GM21786 (cell line): ENCODE results near the gene OR51G1.
"Not testable (repeated sequence)": the region's sequence is repeated elsewhere in the genome, so short reads cannot be mapped to it uniquely, and the experiment has no call there.

Experiments used
- ATAC-seq: cut with Tn5 transposase; IDR thresholded peaks from one replicate; pipeline ENCODE4 v1.9.1; 2021; ENCODE audit not compliant: unreplicated experiment

The OR51G1 gene, protein sequence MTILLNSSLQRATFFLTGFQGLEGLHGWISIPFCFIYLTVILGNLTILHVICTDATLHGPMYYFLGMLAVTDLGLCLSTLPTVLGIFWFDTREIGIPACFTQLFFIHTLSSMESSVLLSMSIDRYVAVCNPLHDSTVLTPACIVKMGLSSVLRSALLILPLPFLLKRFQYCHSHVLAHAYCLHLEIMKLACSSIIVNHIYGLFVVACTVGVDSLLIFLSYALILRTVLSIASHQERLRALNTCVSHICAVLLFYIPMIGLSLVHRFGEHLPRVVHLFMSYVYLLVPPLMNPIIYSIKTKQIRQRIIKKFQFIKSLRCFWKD

DNA sequence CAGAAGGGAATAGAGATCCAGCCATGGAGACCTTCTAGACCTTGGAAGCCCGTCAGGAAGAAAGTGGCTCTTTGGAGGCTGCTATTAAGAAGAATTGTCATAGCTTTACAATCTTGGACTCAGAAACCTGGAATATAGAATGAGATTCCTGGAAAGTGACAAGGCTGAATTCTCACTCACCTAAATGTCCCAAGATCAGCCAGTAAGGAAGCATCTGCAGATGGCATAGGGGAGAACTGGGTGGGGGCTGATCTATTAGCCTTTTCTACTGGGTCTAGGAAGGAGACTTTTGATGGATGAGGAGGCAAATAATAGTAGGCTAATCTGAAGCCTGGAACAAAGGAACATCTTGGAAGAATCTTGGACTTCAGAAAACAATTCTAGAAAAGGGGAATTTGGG lies at the start of gene OR51G1:
Gene OR51G1 (minus strand): TSS at position 101 of the 400 bp plus-strand sequence. CDS start 0 bp downstream, at position 101.
- ATAC-seq: no peak

DNA sequence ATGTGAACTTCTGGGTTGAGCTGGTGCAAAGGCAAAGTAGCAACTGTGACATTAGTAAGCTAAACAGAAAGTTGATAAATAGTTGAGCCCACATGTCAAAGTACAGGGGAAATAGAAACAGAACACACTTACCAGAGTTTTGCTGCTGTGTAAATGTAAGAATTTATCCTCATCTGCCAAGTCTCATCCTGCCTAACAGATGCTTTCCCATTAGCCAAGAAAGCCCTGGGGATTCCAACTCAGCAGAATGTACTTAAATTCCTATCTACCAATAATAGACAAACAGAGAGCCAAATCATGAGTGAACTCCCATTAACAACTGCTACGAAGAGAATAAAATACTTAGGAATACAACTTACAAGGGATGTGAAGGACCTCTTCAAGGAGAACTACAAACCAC lies 38.7 kb upstream of the OR51G1 start:
- ATAC-seq: no peak

- no peak for ATAC-seq
Observed at GRCh38 chr11:4960877-4961276, 36.7 kb upstream of the OR51G1 start.

- no peak for ATAC-seq
Observed at GRCh38 chr11:4957396-4957795, 33.3 kb upstream of the OR51G1 start.

DNA sequence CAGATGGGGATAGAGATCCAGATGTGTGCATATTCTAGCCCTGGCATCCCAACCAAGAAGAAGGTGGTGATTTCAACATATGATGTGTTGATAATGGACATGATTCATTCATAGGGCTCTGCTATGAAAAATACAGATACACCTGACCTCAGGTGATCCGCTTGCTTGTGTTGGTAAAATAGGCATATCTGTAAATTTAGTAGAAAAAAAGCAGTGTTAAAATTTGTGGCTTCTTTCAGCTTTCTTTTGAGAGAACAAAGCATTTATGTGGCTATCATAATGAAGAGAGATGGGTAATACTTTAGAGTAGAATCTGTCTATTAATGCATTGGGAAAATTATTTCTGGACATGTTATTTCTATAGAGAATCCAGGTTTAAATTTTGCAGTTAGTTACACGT lies 31.5 kb upstream of the OR51G1 start, which contains the start of gene OR51A2:
Gene OR51A2 (minus strand): TSS at position 101 of the 400 bp plus-strand sequence. CDS start 0 bp downstream, at position 101.
- not testable (repeated sequence) for ATAC-seq

- no peak for ATAC-seq
Observed at GRCh38 chr11:4947505-4947904, 23.4 kb upstream of the OR51G1 start, which contains the start of gene OR51A4. OR51A4 (minus strand) TSS chr11:4947605; CDS start chr11:4947100, 505 bp downstream.

DNA sequence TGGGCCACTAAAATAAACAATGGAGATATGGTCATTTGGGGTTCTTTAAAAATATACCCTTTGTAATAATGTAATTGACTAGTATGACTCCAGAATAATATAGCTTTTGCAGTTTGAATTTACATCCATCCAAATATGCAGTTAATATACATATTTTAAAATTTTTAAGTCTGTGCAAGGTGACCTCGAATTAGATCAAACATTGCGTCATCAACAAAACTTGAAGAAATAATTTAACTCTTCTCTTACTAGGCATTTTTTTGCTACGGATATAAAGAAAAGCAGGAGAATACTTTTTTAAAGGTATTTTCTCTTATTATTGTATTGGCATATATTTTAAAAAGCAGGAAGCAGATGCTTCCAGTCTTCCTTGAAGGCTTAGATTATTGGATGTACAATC lies 12.6 kb upstream of the OR51G1 start:
- ATAC-seq: no peak

GRCh38 chr11:4932751-4933150 lies 8.6 kb upstream of the OR51G1 start:
- no peak for ATAC-seq

- no peak for ATAC-seq
Observed at GRCh38 chr11:4926608-4927007, 2.5 kb upstream of the OR51G1 start.

- no peak for ATAC-seq
Observed at GRCh38 chr11:4922304-4922703, 1.8 kb downstream of the OR51G1 start.

DNA sequence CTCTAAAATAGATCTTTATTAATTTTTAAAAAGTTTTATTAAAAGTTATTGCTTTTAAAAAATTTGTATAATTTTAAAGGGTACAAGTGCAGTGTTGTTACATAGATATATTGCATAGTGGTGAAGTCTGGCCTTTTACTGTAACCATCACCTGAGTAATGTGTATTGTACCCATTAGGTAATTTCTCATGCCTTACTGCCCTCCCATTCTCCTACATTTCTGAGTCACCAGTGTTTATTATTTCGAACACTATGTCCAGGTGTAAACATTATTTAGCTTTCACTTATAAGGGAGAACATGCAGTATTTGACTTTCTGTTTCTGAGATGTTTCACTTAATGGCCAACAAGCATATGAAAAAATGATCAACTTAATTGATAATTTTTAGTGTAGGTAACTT lies 2.3 kb downstream of the OR51G1 start:
- ATAC-seq: no peak

GRCh38 chr11:4919250-4919649 lies 4.9 kb downstream of the OR51G1 start, which contains the start of gene OR51G2:
OR51G2 (minus strand) TSS chr11:4919350; CDS start chr11:4915663, 3,687 bp downstream.
- no peak for ATAC-seq

GRCh38 chr11:4916581-4916980 lies 7.6 kb downstream of the OR51G1 start:
- no peak for ATAC-seq

GRCh38 chr11:4903484-4903883 lies 20.7 kb downstream of the OR51G1 start, which contains the start of gene OR51A7:
OR51A7 (plus strand) TSS chr11:4903783; CDS start chr11:4907370, 3,587 bp downstream.
- ATAC-seq: no peak

- ATAC-seq: no peak
Observed at GRCh38 chr11:4891996-4892640, 32.0 kb downstream of the OR51G1 start.

DNA sequence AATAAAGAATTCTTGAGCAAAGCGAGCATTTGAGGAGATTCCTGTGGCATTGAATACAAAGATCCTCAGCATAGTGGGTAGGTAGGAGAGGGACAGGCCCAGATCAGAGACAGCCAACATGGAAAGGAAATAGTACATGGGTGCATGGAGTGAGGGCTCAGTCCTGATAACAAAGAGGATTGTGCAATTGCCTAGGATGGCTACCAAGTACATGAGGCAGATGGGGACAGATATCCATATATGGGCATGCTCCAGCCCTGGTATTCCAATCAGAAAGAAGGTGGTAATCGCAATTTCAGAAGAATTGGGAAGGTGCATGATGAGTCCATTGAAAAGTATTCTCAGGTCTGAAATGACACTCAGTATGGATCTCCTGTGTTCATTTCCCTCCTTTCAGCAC lies 33.9 kb downstream of the OR51G1 start:
- ATAC-seq: no peak

- no peak for ATAC-seq
Observed at GRCh38 chr11:4887591-4887990, 36.5 kb downstream of the OR51G1 start.

GRCh38 chr11:4886186-4886585 lies 38.0 kb downstream of the OR51G1 start:
- ATAC-seq: no peak

DNA sequence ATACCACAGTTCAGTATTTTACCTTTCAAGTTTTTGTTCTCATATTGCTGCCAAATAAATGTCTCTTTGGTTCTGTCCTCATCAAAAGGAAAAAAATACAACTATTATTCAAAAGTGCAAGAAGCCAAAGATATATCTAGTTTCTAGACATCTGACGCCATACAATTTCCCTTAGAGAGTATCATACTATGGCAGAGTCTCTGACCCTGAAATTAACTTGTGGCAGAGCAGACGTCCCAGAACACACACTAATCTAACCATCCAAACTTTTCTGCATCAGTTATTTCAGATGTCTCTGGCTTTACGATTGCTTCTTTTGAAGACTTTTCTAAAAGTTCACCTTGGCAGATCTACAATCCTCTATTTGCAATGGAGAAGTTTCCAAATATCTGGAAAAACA lies 39.8 kb downstream of the OR51G1 start:
- ATAC-seq: no peak

DNA sequence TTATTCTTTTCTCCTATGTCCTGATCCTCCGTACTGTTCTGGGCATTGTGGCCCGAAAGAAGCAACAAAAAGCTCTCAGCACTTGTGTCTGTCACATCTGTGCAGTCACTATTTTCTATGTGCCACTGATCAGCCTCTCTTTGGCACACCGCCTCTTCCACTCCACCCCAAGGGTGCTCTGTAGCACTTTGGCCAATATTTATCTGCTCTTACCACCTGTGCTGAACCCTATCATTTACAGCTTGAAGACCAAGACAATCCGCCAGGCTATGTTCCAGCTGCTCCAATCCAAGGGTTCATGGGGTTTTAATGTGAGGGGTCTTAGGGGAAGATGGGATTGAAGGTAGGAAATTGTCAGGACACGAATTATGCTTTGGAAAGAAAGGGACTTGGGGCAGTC lies 41.6 kb downstream of the OR51G1 start:
- ATAC-seq: no peak

- no peak for ATAC-seq
Observed at GRCh38 chr11:4881860-4882500, 42.2 kb downstream of the OR51G1 start, which contains the start of gene OR51T1. OR51T1 (plus strand) TSS chr11:4881900; CDS start chr11:4881900, 0 bp downstream.
